GM12878 (cell line): ENCODE results near the gene DSTYK. TPM values are rescaled to one million over a fixed set of nuclear protein-coding genes. Genes with fewer than 3 reads are reported as not detected.

Experiments
- ATAC-seq: fragments of 200-7000 bp; cut with Tn5 transposase; 3 replicates; pipeline ENCODE4 v1.9.1; 2020; ENCODE audit warnings: mild to moderate bottlenecking, moderate library complexity
- BruUV-seq: library from RNA; stranded (reverse); fragments of 400-500 nt; replicated peaks from 2 replicates; lab custom pipeline; 2021; lab: Mats Ljungman, UMichigan
- CTCF ChIA-PET: fragments of 300-600 bp; sonication (Branson Sonifier 250); formaldehyde crosslinking; extraction: SDS; loops from one replicate; lab custom pipeline; 2021; ENCODE audit warnings: inconsistent platforms; lab: Yijun Ruan, JAX
- POLR2A ChIA-PET: fragments of 350-600 bp; formaldehyde crosslinking; extraction: SDS; loops from one replicate; lab custom pipeline; 2021; ENCODE audit warnings: inconsistent platforms; lab: Charles Lee
- RAD21 ChIA-PET: fragments of 300-600 bp; sonication (Branson Sonifier 250); formaldehyde crosslinking; loops from one replicate; lab custom pipeline; 2023; ENCODE audit warnings: antibody characterized with exemption; ENCODE audit not compliant: unreplicated experiment; lab: Charles Lee
- SMC1A ChIA-PET: fragments of 300-600 bp; sonication (Branson Sonifier 250); formaldehyde crosslinking; loops from one replicate; lab custom pipeline; 2023; ENCODE audit not compliant: unreplicated experiment, uncharacterized antibody; lab: Charles Lee
- DNase-seq: peaks from one replicate; pipeline ENCODE4 v3.0.0-alpha.2; 2011; ENCODE audit warnings: low read depth, low spot score
- FAIRE-seq: peaks from 3 replicates; lab custom pipeline; 2011; peaks lifted over from hg19 to GRCh38; lab: Jason Lieb, UNC
- H2AFZ ChIP-seq: 2 replicates; pipeline ENCODE4 v1.6.0; 2011; ENCODE audit warnings: low read depth, low read length, control low read depth; ENCODE audit not compliant: control insufficient read depth
- H3K27ac ChIP-seq: 2 replicates; pipeline ENCODE4 v1.5.1; 2011; ENCODE audit warnings: control low read depth; ENCODE audit not compliant: control insufficient read depth, insufficient read depth
- H3K27me3 ChIP-seq, 2 experiments: replicated peaks in 1 of 2; 2 replicates each; pipeline versions ENCODE4 v1.6.0 to v1.6.1; 2011; ENCODE audit warnings: low read length in 1 of 2; ENCODE audit not compliant: control insufficient read depth in 2 of 2, insufficient read depth in 2 of 2
- H3K36me3 ChIP-seq, 2 experiments: 2 replicates each; pipeline ENCODE4 v1.5.1; 2011; ENCODE audit warnings: low read length in 1 of 2; ENCODE audit not compliant: control insufficient read depth in 2 of 2, insufficient read depth in 2 of 2
- H3K4me1 ChIP-seq: 2 replicates; pipeline ENCODE4 v1.6.1; 2011; ENCODE audit warnings: mild to moderate bottlenecking, low read length, moderate library complexity, mixed read lengths; ENCODE audit not compliant: control insufficient read depth, insufficient read depth
- H3K4me2 ChIP-seq: 2 replicates; pipeline ENCODE4 v1.6.0; 2011; ENCODE audit warnings: control low read depth; ENCODE audit not compliant: control insufficient read depth, insufficient read depth
- H3K4me3 ChIP-seq: fragments of 200-600 bp; sonication (generic); 2 replicates; pipeline ENCODE4 v1.5.1; 2016
- H3K79me2 ChIP-seq: 2 replicates; pipeline ENCODE4 v1.6.0; 2011; ENCODE audit warnings: low read length; ENCODE audit not compliant: control insufficient read depth, insufficient read depth
- H3K9ac ChIP-seq: 2 replicates; pipeline ENCODE4 v1.8.0; 2011; ENCODE audit warnings: low read length, control low read depth, mixed read lengths; ENCODE audit not compliant: control insufficient read depth, insufficient read depth
- H3K9me3 ChIP-seq: replicated peaks from 3 replicates; pipeline ENCODE4 v1.5.1; 2011; ENCODE audit warnings: mild to moderate bottlenecking, low read length; ENCODE audit not compliant: control insufficient read depth, insufficient read depth
- H4K20me1 ChIP-seq: 2 replicates; pipeline ENCODE4 v1.6.0; 2011; ENCODE audit not compliant: control insufficient read depth, insufficient read depth
- ASH2L ChIP-seq: fragments of 300-600, 200-600 bp; sonication (generic); IDR thresholded peaks from 2 replicates; pipeline ENCODE4 v1.6.1; 2017; ENCODE audit warnings: low read depth, mild to moderate bottlenecking, borderline replicate concordance
- ATF7 ChIP-seq: fragments of 450-650 bp; IDR thresholded peaks from 2 replicates; pipeline ENCODE4 v1.6.1; 2016; ENCODE audit warnings: low read depth, mild to moderate bottlenecking
- CREM ChIP-seq: IDR thresholded peaks from 2 replicates; pipeline ENCODE4 v1.6.1; 2014; ENCODE audit warnings: antibody characterized with exemption, low read depth
- EED ChIP-seq: sonication (generic); IDR thresholded peaks from 2 replicates; pipeline ENCODE4 v1.6.1; 2016; ENCODE audit warnings: antibody characterized with exemption, low read depth
- HDGF ChIP-seq: fragments of 450-650 bp; IDR thresholded peaks from 2 replicates; pipeline ENCODE4 v1.6.1; 2016; ENCODE audit warnings: antibody characterized with exemption
- IKZF1 ChIP-seq: fragments of 450-650 bp; conservative IDR thresholded peaks from 2 replicates; pipeline ENCODE4 v1.6.1; 2017; ENCODE audit warnings: antibody characterized with exemption, mild to moderate bottlenecking
- MTA2 ChIP-seq: fragments of 450-650 bp; IDR thresholded peaks from 2 replicates; pipeline ENCODE4 v1.6.1; 2016; ENCODE audit warnings: low read depth, mild to moderate bottlenecking, moderate library complexity
- MTA3 ChIP-seq: IDR thresholded peaks from 2 replicates; pipeline ENCODE4 v1.6.1; 2012; ENCODE audit warnings: low read length, inconsistent platforms, borderline replicate concordance
- RB1 ChIP-seq: fragments of 450-650 bp; formaldehyde crosslinking; IDR thresholded peaks from 2 replicates; pipeline ENCODE4 v1.6.1; 2017; ENCODE audit warnings: mild to moderate bottlenecking, borderline replicate concordance
- RELB ChIP-seq: fragments of 450-650 bp; IDR thresholded peaks from 2 replicates; pipeline ENCODE4 v1.6.1; 2017; ENCODE audit warnings: low read depth, mild to moderate bottlenecking, moderate library complexity
- SPI1 ChIP-seq: IDR thresholded peaks from 2 replicates; pipeline ENCODE4 v1.6.1; 2011; ENCODE audit warnings: low read depth, mild to moderate bottlenecking, low read length, moderate library complexity, borderline replicate concordance; ENCODE audit not compliant: insufficient read depth
- SREBF2 ChIP-seq: IDR thresholded peaks from 2 replicates; pipeline ENCODE4 v1.6.1; 2012; ENCODE audit warnings: mild to moderate bottlenecking, low read length
- ZBTB4 ChIP-seq: fragments of 450-650 bp; formaldehyde crosslinking; IDR thresholded peaks from 2 replicates; pipeline ENCODE4 v1.4.0; 2022; ENCODE audit warnings: mild to moderate bottlenecking, moderate library complexity
- ZNF217 ChIP-seq: fragments of 450-650 bp; IDR thresholded peaks from 2 replicates; pipeline ENCODE4 v1.6.1; 2017; ENCODE audit warnings: antibody characterized with exemption, mild to moderate bottlenecking
- ZNF274 ChIP-seq: IDR thresholded peaks from one replicate; pipeline ENCODE4 v1.8.0; 2011; ENCODE audit not compliant: insufficient read length, insufficient read depth
- ZNF384 ChIP-seq: IDR thresholded peaks from 2 replicates; pipeline ENCODE4 v1.6.1; 2012; ENCODE audit warnings: low read depth, mild to moderate bottlenecking, low read length, improper control_type of control experiment, borderline replicate concordance
- WGBS: methylation state at CpG from one replicate; pipeline ENCODE4 v1.1.6; 2016; ENCODE audit warnings: low lambda C conversion rate; ENCODE audit not compliant: insufficient replicate concordance, insufficient coverage; ENCODE audit errors: missing lambda C conversion rate; 5-methylcytosine and 5-hydroxymethylcytosine counted together
- in situ Hi-C: fragments of 300-500 bp; cut with MboI; formaldehyde crosslinking; loops from 9 replicates; pipeline ENCODE4 v1.14.3; 2018; ENCODE audit warnings: mixed read lengths
- intact Hi-C: fragments of 100-400 bp; cut with micrococcal nuclease; formaldehyde crosslinking; loops from one replicate; pipeline ENCODE4 v1.14.2; 2022; ENCODE audit not compliant: unreplicated experiment
- polyA plus RNA-seq, 11 experiments: library from polyadenylated mRNA; depleted of rRNA in 4 of 11; unstranded in 6 of 11; stranded (reverse) in 5 of 11; fragments of >200 nt; fragmentation: Nextera tagmentation in 4 of 11; fragmentation: Illumina TruSeq in 1 of 11; extraction: Ambion mirVana in 4 of 11; extraction: Trizol in 1 of 11; gene quantifications; 1 replicate in 1 of 11; 2 replicates in 10 of 11; pipeline versions ENCODE4 v1.2.1 to v1.2.3, GENCODE V29; 2011 to 2016; ENCODE audit warnings: inconsistent platforms in 2 of 11, missing spikeins in 2 of 11, low read depth in 1 of 11
- total RNA-seq, 4 experiments: library from RNA; depleted of rRNA in 3 of 4; stranded (reverse); fragments of >200 nt in 3 of 4; fragmentation: Illumina TruSeq in 1 of 4; extraction: Trizol in 1 of 4; gene quantifications; 2 replicates each; pipeline versions ENCODE4 v1.2.1 to v1.2.3, GENCODE V29; 2013 to 2021

The DSTYK gene
- total and polyA plus RNA-seq, 10 of the 15 experiments (the other 5 are each of a cell fraction or from before 2014, with no cell fraction given) = 2.7 to 5.5 (median 3.6) TPM

DNA sequence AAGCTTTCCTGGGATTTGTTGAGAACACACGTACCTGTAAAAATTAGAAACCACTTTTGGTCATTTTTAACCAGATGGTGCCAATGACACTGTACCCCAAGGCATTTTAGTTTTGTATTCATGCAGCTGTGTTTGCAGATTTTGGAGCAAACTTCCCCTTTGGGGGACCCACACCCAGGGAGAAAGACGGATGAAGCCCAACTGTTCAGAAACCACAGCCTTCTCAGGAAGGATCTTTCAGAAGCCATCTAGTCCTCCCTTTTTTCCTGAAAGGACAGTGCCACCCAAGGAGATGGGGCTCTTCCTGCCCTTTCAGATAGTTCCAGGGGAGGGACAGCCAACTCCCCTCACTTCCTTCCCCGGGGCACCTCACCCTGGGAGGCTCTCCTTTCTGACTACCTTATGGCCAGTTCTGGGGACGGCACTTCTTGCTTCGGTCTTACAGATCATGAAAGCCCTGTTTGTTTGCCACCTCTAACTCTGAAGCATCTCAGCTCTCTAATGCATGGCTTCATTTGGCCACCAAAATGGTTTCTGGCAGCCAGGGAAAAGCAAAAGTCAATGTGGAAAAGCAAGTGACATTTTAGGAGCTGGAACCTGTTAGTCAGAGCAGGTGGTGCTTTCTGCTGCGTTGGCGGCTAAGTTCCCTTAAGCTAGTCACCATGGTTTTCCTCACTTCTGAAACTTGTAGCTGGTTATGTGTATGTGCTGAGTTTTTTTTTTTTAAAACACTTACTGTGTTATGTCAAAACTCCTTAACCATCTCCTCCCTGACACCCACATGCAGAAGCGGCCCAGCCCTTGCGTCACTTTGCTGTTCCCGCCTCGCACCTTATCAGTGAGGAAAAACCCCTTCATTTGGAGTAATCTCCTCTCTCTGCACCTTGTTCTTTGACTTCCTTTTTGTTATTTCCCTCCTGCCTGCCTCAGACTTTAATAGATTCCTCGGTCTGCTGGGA, 26.3 kb upstream of the DSTYK start:
- H3K9me3 ChIP-seq = no peaks in the 10 kb centered on the region
- no peaks in the 10 kb centered on the region; a peak in 1 of 4 replicates for H3K27me3 ChIP-seq
- WGBS = 32% methylated on average over 12 of the region's 12 CpGs
- DNase-seq (no peak), FAIRE-seq (no peak), ATAC-seq (peak; percentile 70)
- no peak overlapping the region for H3K9ac ChIP-seq
- in situ Hi-C loops (no loop called here), intact Hi-C loops (no loop called here)
- H3K4me1 ChIP-seq = peaks cover 18% of the 10 kb centered on the region
- BruUV-seq = no TSS peak
- SMC1A ChIA-PET = interaction anchor here (0.6 to 11.7 kb wide), 12 partner anchors 9 to 287 kb away, joined by 3 to 154 read pairs (median 4); partner anchors contain the start of gene TMCC2
- no peaks in the 10 kb centered on the region for H3K36me3 ChIP-seq
- no peak overlapping the region; the same call in 1 of the 2 replicates for H2AFZ ChIP-seq
- H3K4me2 ChIP-seq = peak overlapping the region; percentile 34; the same call in 1 of the 2 replicates
- no peaks in the 10 kb centered on the region for H4K20me1 ChIP-seq
- RAD21 ChIA-PET = interaction anchor here (0.7 to 24.5 kb wide), 14 partner anchors 10 to 350 kb away, joined by 3 to 728 read pairs (median 3); partner anchors contain the start of gene TMCC2
- CTCF ChIA-PET = interaction anchor here (0.7 to 19.1 kb wide), 6 partner anchors 9 to 176 kb away, joined by 3 to 836 read pairs (median 8); partner anchors contain the start of gene TMCC2
- H3K27ac ChIP-seq = no peak overlapping the region
- no peak overlapping the region for H3K4me3 ChIP-seq
- POLR2A ChIA-PET = interaction anchor here (0.5 to 3.1 kb wide), 9 partner anchors 8 to 513 kb away, joined by 3 to 20 read pairs (median 4); no protein-coding TSS in a partner anchor
- no peaks in the 10 kb centered on the region for H3K79me2 ChIP-seq
- peak; percentile 68 for TF ChIP-seq ATF7
- peak; percentile 63 for TF ChIP-seq ZNF384
- TF ChIP-seq ZNF274 = no peak
- TF ChIP-seq MTA3 = no peak
- TF ChIP-seq ZNF217 = no peak
- no peak for TF ChIP-seq ASH2L
- peak; percentile 85 for TF ChIP-seq RELB
- TF ChIP-seq MTA2 = peak; percentile 53; the same call in 1 of the 2 replicates
- no peak for TF ChIP-seq SREBF2
- peak; percentile 59; the same call in 1 of the 2 replicates for TF ChIP-seq CREM
- TF ChIP-seq ZBTB4 (CRISPR knock-in tag) = no peak
- peak; percentile 36; the same call in 1 of the 2 replicates for TF ChIP-seq EED
- peak; percentile 23; the same call in 1 of the 2 replicates for TF ChIP-seq SPI1
- TF ChIP-seq HDGF = no peak
- no peak; the same call in 1 of the 2 replicates for TF ChIP-seq RB1
- peak; percentile 84 for TF ChIP-seq IKZF1
